Bronchial epithelial cell (primary cell): ENCODE measurements around the gene SP9. TPM values are rescaled to one million over a fixed set of nuclear protein-coding genes. Genes with fewer than 3 reads are reported as not detected.

Experiments used
- DNase-seq: peaks from one replicate; pipeline ENCODE4 v3.0.0-alpha.2; 2010; ENCODE audit warnings: low read depth
- FAIRE-seq: peaks from 2 replicates; lab custom pipeline; 2011; peaks lifted over from hg19 to GRCh38; lab: Jason Lieb, UNC
- H3K27me3 ChIP-seq: 2 replicates; pipeline ENCODE4 v1.5.1; 2011; ENCODE audit warnings: low read length; ENCODE audit not compliant: control insufficient read depth, insufficient read depth
- H3K36me3 ChIP-seq: 2 replicates; pipeline ENCODE4 v1.5.1; 2011; ENCODE audit warnings: low read length; ENCODE audit not compliant: control insufficient read depth, insufficient read depth
- H3K4me3 ChIP-seq: 2 replicates; pipeline ENCODE4 v1.5.1; 2011; ENCODE audit warnings: mild to moderate bottlenecking, low read depth, low read length, control low read depth
- total RNA-seq: library from RNA; depleted of rRNA; stranded (reverse); fragments of >200 nt; gene quantifications from 2 replicates; pipeline ENCODE4 v1.2.1, GENCODE V29; 2014
- TF ChIP-seq, protein P1 (sequence below): IDR thresholded peaks from 2 replicates; pipeline ENCODE4 v1.5.1; 2011; ENCODE audit warnings: mild to moderate bottlenecking, moderate library complexity, low read length, control low read depth, inconsistent platforms; ENCODE audit not compliant: insufficient read depth, severe bottlenecking

SP9 gene
- not detected in 2 replicates for total RNA-seq

DNA sequence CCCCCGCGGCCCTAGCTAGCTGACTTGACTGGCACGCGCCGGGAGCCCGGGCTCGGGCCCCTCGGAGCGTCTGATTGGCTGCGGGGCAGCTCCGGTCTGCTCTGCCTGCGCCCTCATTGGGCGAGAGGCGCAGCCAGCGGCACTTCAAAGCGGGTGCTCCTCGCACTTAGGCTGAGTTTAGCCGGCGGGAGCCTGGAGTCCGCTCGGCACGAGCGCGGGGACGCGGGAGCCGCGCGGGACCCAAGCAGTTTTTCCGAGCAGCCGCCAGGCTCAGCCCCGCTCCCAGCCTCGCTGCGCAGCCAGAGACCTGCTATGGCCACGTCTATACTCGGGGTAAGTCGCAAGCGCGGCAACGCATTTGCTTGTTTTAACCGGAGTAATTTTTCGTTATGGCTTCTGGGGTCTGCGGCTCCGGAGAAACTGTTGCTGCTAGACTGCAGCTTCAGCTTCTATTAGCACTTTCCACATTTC lies at the start of gene SP9:
Gene SP9 (plus strand): TSS at position 174 of the 471 bp plus-strand sequence. CDS start 139 bp downstream, at position 313.
- no peak within 1 kb of the TSS for H3K4me3 ChIP-seq
- DNase-seq, result no peak

DNA sequence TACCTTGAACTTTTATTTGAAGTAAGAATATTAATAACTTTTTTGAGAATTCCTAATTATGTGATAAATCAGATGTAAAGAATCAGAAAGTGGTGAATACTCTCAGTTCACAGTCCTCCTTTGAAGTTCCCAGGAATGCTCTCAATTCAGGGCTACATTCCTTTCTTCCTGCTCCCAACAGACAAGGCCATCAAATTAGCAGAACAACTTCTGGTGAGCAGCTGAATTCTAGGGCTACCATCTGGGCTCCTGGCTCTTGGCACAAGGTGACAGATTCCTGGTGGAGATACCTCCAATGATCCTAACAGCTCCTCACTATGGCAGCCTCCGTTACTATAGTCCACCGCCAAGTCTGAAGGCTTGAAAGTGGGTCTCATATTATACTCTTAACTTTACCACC lies 48.6 kb upstream of the SP9 start:
- FAIRE-seq, result no peak
- no peaks in the 10 kb centered on the region for H3K36me3 ChIP-seq
- TF ChIP-seq, protein P1, sequence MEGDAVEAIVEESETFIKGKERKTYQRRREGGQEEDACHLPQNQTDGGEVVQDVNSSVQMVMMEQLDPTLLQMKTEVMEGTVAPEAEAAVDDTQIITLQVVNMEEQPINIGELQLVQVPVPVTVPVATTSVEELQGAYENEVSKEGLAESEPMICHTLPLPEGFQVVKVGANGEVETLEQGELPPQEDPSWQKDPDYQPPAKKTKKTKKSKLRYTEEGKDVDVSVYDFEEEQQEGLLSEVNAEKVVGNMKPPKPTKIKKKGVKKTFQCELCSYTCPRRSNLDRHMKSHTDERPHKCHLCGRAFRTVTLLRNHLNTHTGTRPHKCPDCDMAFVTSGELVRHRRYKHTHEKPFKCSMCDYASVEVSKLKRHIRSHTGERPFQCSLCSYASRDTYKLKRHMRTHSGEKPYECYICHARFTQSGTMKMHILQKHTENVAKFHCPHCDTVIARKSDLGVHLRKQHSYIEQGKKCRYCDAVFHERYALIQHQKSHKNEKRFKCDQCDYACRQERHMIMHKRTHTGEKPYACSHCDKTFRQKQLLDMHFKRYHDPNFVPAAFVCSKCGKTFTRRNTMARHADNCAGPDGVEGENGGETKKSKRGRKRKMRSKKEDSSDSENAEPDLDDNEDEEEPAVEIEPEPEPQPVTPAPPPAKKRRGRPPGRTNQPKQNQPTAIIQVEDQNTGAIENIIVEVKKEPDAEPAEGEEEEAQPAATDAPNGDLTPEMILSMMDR, result no peak

More for the DNA sequence above, at the start of gene SP9:
- TF ChIP-seq, protein P1, result no peak
- Histone ChIP-seq H3K27me3 (peaks cover 82% of the 10 kb centered on the region), H3K36me3 (no peaks in the 10 kb centered on the region)
- FAIRE-seq, result no peak

DNA sequence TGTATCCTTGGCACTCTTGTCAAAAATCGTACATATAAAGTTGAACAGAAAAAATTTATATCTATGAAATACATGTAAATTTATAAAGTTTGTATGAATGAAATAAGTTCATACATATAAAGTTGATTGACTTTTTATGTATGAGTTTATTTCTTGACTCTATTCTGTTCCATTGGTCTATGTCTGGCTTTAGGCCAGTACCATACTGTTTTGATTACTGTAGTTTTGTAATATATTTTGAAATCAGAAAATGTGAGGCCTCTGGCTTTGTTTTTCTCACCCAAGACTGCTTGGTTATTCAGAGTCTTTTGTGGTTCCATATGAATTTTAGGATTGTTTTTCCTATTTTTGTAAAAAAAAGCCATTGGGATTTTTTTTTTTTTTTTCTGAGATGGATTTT lies 41.8 kb upstream of the SP9 start:
- Histone ChIP-seq H3K4me3 (no peak overlapping the region), H3K27me3 (no peaks in the 10 kb centered on the region), H3K36me3 (no peaks in the 10 kb centered on the region)
- TF ChIP-seq, protein P1, result no peak
- DNase-seq (no peak), FAIRE-seq (no peak)

More for the DNA sequence above, 48.6 kb upstream of the SP9 start:
- Histone ChIP-seq H3K27me3 (no peaks in the 10 kb centered on the region), H3K4me3 (no peak overlapping the region)
- DNase-seq, result no peak

DNA sequence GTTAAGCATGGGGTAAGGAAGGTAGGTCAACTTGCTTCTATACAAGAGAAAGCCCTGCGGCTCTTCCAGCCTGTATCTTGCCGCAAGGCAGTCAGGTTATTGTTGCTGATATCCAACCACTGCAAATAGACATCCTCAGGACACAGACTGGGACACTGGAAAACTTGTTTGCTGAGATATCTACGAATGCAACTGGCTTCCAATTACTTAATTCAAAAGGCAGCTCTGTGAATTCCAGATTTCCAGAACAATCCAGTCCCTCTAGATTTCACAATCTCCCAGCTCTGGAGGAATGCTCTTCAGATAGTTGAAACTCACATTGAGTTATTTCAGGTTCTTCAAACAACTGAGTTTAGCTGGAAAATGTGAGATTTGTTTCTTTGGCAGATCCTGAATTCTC lies 34.6 kb upstream of the SP9 start:
- no peak for FAIRE-seq
- H3K4me3 ChIP-seq, result no peak overlapping the region

DNA sequence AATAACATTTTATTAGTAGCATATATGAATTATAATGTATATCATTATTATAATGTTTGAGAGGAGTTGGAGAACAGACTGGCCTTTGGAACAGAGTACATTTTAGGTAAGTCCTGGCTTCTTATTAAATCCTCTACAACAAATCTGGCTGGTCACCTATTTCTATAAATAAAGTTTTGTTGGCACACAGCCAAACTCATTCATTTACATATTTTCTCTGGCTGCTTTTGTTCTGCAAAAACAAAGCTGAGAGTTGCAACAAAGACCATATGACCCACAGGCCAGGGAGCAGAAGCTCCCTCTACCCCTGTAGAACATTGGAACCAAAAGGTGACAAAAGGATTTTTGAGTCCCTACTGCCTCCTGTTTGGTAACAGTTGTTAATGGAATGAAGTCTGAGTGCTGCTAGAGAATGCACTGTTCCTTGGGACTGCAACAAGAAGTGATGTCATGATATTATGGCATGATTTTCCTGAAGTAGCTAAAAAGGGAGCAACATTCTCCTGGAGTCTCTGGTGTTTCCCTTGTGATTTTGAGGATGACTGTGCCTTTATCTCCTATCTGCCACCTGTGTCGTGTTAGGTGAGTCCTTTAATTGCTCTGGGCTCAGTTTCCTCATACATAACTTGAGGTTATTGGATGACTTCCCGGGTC lies 22.0 kb upstream of the SP9 start:
- no peak for FAIRE-seq
- no peak for DNase-seq
- Histone ChIP-seq H3K36me3 (no peaks in the 10 kb centered on the region), H3K27me3 (peaks cover 8% of the 10 kb centered on the region), H3K4me3 (no peak overlapping the region)
- TF ChIP-seq, protein P1, result no peak

More for the DNA sequence above, 34.6 kb upstream of the SP9 start:
- Histone ChIP-seq H3K27me3 (peaks cover 4% of the 10 kb centered on the region), H3K36me3 (no peaks in the 10 kb centered on the region)
- DNase-seq, result no peak
- TF ChIP-seq, protein P1, result no peak
